NCI-H1694 treated with DMSO at 0.1 percent for 48 hours (cell line): ENCODE results near the gene BANF2.

Experiments used
- DNase-seq: peaks from one replicate; lab custom pipeline; 2025; lab: John Stamatoyannopoulos, UW

BANF2 gene

DNA sequence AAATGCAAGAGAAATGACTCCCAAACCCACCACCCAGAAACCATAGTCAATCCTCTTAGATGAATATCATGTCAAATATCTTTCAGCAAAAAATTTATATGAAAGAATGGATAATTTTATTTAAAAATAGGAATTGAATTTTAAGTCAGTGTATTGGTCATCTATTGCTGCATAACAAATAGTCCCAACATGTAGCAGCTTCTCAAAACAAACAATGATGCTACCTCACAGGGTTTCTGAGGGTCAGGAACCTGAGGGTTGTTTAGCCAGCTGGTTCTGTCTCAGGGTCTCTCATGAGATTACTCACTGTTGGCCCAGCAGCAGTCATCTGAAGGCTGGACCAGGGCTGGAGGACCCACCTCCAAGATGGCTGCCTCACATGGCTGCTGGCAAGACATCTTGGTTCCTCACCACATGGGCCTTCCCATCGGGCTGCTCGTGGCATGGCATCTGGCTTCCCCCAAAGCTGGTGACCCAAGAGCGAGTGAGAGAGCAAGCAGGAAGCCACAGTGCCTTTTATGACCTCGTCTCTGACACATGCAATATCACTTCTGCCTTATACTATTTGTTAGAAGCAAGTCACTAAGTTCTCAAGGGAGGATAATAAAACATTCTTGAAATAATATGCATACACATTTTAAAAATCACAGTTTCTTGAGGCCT, 36.3 kb downstream of the BANF2 start:
- no peak for DNase-seq

DNA sequence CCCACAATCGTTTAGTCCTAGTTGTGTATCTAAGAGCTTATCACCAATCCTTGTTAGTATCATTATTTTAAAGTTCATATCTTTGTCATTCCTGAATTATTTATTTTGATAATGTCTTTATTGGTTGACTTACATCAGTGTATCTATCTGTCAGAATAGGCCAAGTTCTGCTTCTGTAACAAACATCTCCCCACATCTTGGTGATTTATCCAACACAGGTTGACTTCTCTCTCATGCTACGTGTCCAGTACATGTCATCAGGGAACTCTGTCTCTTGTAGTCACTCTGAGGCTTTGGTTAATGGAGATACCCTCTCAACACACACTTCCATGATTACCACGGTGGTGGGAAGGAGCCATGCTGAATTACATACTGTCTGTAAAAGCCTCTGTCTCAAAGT, 38.4 kb downstream of the BANF2 start:
- DNase-seq: no peak

DNA sequence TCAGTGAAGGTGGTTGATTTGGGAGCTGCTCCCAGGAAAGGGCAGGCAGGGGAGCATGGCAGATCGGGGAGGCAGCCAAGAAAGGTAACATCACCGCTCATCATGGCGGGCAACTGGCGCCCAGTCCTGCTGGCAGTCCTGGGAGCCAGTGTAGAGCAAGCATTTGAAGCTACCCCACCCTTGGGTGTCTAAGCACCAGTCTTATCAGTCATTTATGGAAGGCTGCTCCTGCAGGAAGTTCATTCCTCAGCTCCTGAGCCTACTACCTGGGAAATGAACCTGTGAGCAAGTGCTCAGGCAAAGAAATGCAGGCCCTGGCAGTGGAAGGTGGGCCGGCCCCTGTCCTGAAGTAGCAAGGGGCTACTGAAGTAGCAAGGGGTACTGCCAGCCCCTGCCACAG, 41.5 kb downstream of the BANF2 start:
- no peak for DNase-seq

DNA sequence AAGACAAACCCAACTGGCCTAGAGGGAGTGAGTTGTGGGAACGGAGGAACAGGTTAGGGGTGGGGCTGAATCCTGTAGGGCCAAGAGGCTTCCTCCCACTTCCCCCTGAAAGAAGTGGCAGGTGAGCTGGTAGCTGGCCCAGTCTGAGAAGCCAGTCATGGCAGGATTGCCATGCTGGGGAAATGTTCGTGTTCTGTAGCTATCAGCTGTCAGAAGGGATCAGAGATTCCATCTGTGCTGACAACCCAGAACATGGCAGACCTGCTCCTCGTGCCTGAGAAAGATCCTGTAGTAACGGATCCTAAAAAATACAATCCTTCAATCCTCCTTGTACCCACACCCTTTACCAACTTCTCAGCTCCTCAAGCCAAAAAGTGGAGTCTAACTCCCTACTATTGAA, 43.0 kb downstream of the BANF2 start:
- DNase-seq: no peak

DNA sequence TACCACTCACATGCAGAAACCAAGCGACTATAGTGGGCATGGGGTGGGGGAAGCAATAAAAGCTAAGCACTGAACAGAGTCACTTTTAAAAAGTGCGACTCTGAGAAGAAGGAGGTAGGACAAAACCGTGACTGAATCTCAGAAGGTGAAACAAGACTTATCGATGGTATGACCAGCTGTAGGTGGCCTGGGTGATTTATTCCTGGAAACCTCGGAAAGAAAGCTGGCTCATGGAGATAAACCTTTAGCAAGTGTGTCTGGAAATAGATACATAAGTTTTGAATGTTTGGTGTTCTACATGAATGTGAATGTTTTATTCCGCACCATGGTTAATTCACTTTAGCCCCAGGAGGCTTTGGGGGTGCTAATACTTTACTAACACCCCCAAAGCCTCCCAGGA, 43.9 kb downstream of the BANF2 start:
- no peak for DNase-seq

DNA sequence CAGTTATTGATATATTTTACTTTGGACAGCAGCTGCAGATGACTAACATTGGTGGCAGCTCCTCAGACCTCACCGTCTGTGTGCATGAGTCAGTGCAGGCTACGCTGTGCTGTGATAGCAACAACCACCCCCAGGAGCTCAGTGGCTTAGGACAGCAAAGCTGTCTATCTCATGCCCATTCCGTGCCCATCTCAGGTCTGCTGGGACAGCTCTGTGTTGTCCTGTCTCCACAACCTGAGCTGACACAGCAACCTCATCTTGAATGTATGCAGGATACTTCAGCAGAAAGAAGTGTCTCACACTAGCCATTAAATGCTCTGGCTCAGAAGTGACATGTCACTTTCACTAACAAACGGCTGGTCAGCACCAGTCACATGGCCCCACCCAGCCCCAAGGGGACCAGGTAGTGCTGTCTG, 47.7 kb downstream of the BANF2 start:
- DNase-seq: no peak

DNA sequence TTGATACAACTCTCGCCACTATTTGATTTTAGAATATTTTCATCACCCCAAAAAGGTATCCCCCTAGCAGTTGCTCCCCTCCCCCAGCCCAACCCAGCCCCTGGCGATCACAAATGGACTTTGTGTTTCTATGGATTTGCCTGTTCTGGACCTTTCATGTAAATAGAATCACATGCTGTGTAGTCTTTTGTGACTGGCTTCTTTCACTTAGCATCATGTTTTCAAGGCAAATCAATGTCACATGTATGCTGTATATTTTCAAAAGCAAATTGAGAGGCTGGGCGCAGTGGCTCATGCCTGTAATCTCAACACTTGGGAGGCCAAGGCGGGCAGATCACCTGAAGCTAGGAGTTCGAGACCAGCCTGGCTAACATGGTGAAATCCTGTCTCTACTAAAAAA, 48.5 kb downstream of the BANF2 start:
- DNase-seq: no peak

DNA sequence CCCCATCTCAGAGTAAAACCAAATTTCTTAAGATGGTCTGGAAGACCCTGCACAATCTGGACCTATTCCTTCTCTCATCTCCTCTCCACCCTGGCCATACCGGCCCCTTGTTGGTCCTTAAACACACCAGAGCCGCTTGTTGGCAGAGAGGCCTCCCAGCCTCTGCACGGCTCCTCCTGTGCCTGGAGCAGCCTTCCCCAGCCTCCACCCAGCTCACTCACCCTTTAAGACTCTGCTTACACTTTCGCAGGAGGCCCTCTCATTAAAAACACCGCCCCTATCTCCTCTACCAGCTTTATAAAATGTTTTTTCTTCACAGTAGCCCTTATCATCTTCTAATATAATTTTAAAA, 49.8 kb downstream of the BANF2 start:
- no peak for DNase-seq

DNA sequence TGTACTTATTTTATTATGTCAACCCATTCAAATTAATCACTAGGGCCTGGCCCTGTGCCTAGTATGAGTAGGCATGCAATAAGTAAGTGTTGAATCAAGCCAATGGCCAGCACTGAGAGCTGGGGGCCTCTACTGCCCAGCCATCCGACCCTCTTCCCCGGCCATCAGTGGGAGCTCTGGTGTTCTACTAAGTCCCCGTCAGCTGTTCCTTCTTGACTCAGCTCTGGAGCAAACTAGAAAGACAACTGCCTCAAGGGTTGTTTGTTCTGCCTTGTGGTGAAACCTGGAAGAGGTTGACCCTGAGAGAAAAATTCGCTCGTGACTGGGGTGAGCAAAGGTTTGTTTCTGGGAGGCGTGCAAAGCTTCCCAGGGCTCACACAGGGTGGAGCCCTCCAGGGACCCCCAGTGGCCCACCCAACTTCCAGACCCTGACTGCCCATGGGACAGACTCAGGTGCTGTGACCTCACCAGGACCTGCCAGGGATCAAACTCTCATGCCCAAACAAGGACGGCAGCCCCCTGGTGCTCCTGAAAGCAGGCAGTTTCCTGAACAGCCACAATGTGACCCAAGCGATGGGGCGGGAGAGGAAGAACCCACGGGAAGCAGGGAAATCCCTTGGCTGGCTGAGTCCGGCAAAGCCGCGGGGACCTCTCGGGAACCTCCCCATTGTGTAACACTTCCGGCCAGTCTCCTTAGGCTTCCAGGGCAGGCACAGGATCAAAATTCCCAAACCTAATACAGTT, 50.4 kb downstream of the BANF2 start:
- DNase-seq: no peak

DNA sequence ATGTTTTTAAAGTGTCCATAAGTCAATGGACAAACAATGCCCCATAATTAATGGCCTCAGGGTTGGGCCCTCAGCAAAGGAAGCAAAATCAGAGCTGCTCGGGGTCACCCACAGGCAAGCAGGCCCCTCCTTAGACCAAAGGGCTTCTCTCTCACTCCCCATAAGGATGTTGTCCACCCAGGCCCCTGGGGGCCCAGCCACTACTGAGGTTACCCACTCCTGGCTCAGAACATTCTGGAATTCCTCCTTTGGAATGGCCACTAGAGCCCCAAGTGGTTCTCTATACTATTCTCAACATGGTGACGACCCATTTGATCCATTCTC, 50.9 kb downstream of the BANF2 start:
- DNase-seq: no peak

DNA sequence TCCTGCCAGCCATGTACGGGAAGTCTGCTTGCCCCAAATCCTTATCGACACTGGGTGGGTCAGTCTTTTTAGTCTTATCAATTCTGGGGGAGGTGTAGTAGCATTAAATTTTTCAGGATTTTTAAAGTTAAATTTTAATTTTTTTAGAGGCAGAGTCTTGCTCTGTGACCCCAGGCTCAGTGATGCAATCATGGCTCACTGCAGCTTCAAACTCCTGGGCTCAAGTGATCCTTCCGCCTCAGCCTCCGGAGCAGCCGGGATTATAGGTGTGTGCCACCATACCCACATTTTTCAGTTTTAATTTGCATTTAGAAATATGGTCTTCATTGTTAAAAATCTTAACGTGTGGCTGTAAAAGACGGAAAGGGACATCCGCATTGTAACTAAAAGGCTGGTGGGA, 51.9 kb downstream of the BANF2 start:
- no peak for DNase-seq

DNA sequence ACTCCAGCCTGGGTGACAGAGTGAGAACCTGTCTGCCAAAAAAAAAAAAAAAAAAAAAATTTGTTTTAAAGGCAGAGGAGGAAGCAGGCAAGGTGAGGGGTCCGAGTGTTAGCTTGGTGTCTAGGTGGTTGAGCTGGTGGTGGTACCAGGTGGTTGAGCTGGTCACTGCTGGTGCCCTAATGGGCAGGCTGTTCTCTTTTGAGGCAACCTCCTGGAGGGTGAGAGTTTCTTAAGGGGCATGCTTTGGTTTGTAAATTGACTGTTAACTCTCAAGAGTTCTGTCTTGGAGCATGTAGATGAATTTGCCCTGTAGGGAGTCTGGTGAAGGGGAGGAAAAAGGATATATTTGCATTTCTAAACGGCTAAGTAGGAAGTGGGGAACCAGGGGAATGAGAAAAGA, 52.7 kb downstream of the BANF2 start:
- no peak for DNase-seq

DNA sequence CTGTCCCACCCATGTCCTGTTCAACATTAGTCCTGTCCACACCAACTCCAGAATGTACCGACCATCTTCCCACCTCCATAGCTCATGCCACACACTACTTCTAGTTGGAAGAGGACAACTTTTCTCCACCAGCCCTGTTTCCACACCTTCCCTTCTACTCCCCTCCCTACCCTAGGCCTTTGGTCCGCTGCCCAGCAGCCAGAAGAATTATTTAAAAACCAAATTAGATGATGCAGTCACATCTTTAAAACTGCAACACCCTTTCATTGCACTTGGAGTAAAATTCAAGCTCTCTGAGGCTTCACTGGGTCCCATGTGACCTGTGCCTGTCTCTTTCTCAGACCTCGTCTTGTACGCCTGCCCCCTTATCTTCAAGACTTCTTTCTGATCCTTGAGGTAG, 53.8 kb downstream of the BANF2 start:
- DNase-seq: no peak

DNA sequence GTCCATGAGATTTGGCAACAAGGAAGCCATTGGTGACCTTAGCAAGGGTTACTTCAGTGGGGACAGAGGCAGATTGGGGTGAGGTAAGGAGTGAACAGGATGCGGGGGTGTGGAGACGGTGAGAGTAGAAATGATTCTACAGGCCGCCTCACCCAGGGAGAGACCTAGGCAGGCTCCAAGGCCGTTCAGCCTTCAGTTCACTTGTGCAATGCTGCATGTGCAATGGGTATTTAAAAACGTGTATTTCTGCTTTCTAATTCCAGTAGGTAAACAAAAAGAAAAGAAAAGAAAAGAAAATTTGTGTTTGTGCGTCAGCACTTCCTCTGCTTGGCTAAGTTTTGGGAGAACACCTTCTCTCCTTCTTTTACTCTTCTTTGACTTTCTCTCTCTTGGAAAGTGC, 56.8 kb downstream of the BANF2 start:
- no peak for DNase-seq

DNA sequence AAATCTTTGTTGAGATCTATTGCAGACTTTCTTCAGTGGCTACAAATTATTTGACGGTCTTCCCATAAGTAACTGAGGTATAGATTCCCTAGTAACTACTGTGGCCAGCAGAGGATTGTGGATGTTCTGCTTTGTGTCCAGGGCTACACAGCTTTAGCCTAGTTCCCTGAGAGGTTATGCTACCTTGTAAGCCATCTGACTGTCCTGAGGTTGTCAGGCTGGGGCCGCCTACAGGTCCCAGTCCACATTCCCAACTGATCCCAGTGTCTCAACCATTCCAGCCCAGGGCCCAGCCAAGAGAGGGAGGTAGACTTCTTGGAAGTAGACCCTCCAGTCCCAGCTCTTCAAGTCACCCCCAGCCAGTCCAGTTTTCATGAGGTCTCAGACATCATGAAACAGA, 57.7 kb downstream of the BANF2 start:
- no peak for DNase-seq

DNA sequence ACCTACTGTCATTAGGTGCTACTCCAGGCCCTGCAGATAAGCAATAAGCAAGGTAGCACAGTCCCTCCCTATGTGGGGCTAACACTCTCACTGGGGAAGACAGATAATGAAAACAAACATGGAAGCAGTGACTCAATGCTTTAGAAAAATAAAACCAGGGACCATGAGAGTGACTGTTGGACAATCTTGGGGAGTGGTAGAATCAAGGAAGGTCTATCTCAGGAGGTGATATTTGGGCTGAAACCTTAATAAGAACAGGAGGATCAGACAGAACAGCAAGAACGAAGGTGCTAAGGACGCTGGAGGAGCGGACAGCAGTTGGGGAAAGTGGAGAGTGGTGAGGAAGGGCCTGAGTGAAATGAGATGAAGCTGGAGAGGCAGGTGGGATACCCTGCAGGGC, 58.2 kb downstream of the BANF2 start:
- DNase-seq: no peak

DNA sequence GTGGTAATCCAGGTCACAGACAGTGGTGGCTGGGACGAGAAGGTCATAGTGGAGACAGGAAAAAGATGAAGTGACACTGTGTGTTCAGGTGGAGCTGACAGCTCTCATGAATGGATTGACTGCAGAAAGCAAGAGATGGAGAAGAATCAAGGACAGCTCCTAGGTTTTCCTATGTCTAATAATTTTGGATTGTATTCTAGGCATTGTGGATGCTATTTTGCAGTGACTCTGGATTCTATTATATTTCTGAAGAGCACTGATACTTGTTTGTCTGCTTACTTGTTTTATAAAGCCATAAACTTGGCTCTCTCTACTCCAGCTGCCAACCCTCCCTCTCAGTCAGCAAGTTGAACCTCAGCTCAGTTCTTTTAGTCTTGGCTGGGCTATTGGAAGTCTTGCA, 58.7 kb downstream of the BANF2 start:
- DNase-seq: no peak

DNA sequence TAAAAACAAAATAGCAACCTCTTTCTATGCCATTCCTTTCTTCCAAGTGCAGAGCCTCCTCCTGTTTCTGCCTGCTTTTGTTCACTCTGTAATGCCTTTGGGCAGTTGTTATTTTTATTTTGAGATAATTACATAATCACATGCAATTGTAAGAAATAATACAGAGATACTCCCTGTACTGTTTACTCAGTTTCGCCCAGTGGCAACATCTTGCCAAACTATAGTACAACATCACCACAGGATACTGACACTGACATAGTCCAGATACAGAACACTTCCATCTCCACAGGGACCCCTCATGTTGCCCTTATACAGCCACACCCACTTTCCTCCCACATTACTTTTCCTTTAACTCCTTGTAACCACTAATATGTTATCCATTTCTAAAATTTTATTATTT, 59.7 kb downstream of the BANF2 start:
- no peak for DNase-seq

DNA sequence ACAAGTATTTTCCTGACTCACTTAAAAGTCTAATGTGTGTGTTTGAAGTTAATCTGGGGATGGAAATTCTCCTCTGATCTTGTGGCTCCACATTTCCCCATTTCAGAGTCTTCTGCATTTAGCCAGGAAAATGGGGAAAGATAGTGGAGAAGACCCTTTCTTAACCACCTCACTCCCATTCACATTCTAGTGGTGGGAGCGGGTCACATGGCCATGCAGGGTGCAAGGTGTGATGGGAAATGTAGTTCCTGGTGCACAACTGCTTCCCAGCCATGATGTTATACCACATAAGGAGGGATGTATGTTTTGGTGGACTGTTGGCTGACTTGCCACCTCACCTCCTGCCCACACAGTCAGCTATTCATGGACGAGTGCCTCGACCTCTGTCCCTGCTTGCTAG, 61.8 kb downstream of the BANF2 start:
- no peak for DNase-seq

DNA sequence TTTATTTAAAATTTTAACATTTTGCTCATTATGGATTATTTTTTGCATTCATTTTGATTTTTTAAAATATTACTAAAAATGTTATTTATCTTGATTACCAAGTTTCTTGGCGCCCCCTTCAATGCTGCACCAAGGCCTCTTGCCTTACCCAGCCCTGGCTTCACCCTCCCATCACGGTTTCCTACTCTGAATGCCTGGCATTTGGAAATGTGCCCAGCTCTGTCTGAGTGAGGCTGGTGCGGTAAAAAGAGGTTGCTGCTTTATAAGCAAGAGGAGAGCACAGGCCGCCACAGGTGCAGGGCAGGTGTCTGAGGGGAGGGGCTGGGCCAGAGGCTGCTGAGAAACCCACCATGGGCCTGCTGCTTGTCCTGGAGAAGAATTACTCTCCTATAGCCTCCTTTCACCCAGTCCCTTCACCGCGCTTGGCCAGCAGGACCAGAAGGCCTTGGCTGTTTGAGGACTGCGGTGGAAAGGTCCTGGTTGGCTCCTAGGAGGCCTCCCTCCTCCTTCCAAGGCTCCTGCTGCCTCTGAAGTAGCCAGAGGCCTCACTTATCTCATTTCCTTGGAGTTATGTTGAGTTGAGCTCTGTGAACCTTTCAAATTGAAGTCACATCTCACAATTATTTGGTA, 62.6 kb downstream of the BANF2 start:
- no peak for DNase-seq

DNA sequence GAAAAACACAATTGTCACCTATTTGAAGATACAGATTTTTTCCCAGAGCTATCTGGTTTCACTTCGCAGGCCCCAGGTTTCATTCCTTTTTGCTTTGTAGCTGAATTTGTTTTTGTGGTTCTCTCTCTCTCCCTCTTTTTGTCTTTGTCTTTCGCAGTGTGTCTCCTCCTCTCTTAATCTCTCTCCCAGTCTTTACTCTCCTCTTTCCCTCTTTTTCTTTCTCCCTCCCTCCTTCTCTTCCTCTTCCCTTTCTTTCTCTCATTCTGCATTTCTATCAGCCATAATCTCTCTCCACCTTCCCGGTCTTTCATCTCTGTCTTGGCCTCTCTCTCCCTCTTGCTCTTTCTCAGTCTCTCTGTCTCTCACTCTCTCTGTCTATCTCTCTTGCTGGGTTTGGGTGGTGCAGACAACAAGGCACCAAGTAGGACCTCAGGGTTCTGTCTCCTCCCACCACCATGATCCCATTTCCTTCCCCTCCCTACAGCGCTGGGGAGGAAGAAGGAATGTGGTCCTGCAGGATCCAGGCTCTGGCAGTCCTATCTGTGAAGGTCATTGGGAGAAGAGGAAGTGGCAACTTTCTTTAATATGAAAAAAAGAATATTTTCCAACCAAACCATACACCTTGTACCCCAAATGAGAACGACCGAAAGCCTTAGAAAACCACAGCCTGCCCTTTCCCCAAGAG, 63.2 kb downstream of the BANF2 start:
- no peak for DNase-seq

DNA sequence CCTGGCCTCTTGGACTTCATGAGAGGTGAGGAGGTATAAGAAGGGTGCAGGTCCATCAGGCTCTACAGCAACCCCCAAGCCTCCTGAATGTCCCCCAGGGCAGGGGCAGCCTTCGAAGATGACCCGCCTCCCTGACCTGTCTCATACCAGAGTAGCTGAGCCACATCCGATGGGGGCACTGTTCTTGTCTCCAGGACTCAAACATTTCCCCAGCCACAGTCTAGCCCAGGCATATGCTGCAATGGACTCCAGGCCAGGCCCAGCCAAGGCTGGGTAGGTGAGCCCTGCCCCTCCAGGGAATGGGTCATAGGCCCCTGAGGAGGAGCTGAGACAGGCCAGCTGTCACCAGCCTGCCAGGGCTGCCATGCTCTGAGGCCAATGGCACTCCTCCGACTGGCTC, 65.3 kb downstream of the BANF2 start:
- DNase-seq: no peak

DNA sequence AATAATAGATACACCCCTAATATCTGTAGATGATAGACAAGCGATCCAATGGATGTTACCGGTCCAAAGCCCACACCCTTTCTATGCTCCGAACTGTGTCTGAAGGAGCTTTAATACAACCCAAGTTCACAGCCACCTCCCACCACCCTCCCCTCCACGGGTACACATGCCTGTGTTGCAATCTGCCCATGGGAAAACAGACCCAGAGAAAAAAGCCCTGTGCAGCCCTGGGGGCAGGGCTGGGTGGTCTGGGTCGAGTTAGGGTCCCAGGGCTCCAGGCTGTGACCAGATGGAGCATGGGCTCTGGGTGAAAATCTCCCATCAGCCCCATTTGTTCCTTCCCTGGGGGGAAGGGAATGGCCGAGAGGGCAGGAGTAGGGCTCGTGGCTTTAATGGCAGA, 65.8 kb downstream of the BANF2 start:
- no peak for DNase-seq
